ENCODE results near the gene GABRP.
"Not testable (repeated sequence)": the region's sequence is repeated elsewhere in the genome, so short reads cannot be mapped to it uniquely, and the experiment has no call there.

The GABRP gene

DNA sequence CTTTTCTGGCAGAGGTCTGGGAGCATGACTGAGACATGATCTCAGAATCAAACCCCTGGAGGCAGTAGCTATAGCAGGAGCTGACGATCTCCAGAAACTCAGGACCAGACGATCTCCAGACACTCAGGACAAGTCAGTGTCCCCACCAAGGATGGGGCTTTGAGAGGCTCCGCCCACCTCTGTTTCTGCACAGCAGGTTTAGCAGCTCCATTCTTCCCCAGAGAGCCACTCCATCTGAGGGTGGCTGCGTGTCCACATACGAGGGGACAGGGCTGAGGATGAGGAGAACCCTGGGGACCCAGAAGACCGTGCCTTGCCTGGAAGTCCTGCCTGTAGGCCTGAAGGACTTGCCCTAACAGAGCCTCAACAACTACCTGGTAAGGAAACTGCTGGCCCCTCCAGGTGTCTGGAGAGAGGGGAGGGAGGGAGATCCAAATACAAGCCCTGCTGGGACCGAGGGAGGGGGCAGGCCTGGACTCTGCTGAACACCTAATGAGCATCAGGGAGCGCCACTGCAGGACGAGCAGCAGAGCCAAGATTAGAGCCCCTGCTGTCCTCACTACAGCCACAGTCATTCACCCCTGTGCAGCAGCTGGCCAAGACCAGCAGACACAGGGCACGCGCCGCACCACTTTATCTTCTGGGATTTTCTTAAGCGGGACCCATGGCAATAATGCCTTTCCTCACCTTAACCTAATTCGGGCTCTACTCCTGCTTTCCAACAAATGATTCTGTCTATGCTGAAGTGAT, at the start of gene GABRP:
TSS of gene GABRP (plus strand) at position 228 of the 750 bp plus-strand sequence. CDS start 4,891 bp downstream, outside the sequence.
- no peak for DNase-seq (ENCODE audit: low read depth in 2 of 2)

GRCh38 chr5:170736966-170737365, 46.6 kb upstream of the GABRP start:
- DNase-seq (ENCODE audit: low read depth in 2 of 2) = no peak

DNA sequence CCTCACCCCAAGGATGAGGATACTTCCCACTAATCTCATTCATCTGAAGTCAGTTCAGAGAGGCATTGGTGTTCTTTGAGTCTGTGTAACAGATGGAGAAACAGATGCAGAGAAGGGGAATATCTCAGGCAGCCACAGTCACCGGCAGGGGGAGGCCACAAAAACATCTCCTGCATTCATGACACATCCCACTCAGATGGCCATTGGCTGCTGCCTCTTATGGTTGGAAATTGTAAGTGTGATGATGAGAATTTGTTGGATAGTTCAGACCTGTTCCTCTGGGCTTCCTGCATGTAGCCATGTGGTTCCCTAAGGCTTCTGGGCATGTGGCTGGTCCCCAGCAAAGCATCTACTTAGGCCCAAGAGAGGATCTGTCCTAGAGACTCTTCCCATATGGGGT, 45.9 kb upstream of the GABRP start:
- no peak for DNase-seq (ENCODE audit: low read depth in 2 of 2)

- DNase-seq (ENCODE audit: low read depth in 2 of 2) = no peak
Observed at GRCh38 chr5:170738840-170739239, 44.7 kb upstream of the GABRP start.

GRCh38 chr5:170739446-170739845, 44.1 kb upstream of the GABRP start:
- no peak for DNase-seq (ENCODE audit: low read depth in 2 of 2)

GRCh38 chr5:170740551-170741205, 42.8 kb upstream of the GABRP start:
- DNase-seq (ENCODE audit: low read depth in 2 of 2) = no peak

- DNase-seq (ENCODE audit: low read depth in 2 of 2) = no peak
Observed at GRCh38 chr5:170741801-170742200, 41.7 kb upstream of the GABRP start.

DNA sequence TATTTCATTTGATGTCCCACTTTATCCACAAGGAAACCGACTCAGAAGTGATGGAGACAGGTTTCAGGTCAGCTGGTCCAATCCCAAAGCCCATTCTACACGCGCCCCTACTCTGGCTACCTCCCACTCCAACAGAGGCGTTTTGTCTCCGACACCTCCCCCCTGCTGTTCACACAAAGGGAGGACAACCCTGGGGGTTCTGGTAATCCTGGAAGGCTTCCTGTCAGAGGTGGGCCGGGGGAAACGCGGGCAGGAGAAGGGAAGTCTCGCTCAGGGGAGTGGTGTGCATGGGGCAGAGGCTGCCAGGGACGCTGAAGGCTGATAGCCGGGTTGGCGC, 39.7 kb upstream of the GABRP start:
- DNase-seq (ENCODE audit: low read depth in 2 of 2) = no peak

GRCh38 chr5:170745481-170746071, 37.9 kb upstream of the GABRP start:
- no peak for DNase-seq (ENCODE audit: low read depth in 2 of 2)

GRCh38 chr5:170746075-170746960, 37.2 kb upstream of the GABRP start:
- DNase-seq (ENCODE audit: low read depth in 2 of 2) = no peak

DNA sequence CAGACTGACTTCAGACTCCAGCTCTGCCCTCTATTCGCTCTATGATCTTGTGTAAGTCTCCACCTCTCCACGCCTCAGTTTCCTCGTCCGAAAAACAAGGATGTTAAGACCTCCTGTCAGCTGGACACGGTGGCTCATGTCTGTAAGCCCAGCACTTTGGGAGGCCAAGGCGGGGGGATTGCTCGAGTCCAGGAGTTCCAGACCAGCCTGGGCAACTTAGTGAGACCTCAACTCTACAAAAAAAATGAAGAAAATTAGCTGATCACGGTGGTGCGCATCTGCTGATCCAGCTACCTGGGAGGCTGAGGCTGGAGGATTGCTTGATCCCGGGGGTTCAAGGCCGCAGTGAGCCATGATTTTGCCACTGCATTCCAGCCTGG, 36.6 kb upstream of the GABRP start:
- DNase-seq (ENCODE audit: low read depth in 2 of 2) = no peak

DNA sequence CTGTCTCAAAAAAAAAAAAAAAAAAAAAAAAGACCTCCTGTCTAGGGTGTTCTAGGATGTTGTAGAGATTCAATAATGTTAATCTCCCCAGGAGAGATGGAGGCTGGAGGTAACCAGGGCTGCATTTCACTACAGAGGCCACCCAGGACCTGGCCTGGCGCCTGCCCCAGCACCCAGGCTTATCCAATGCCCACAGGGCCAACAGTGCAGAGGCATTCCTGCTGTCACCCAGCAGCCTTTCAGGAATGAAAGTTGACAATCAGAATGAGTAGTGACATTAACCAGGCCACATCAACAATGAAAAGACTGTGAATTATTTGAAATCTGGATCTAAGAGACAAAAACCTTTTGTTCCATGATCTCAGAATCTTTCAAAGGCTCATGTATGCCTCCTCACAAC, 36.2 kb upstream of the GABRP start:
- no peak for DNase-seq (ENCODE audit: low read depth in 2 of 2)

DNA sequence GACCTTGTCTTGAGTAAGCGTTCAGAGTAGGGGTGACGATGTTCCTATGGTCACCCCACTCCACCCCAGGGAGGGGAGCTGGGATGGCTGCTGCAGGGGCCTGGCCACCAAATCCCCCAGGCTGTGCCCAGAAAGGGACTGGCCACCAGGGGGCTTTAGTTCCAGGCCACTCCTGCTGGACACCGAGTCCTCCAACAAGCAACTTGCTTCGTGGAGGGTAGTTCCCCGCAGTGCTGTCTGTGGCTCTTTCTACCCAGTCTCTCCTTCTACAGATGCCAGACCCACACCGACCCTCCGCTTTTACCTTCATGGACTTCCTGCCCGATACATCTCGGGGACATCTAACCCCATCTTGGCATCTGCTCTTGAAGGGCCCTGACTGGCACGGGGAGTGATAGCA, 35.7 kb upstream of the GABRP start:
- DNase-seq (ENCODE audit: low read depth in 2 of 2) = no peak

DNA sequence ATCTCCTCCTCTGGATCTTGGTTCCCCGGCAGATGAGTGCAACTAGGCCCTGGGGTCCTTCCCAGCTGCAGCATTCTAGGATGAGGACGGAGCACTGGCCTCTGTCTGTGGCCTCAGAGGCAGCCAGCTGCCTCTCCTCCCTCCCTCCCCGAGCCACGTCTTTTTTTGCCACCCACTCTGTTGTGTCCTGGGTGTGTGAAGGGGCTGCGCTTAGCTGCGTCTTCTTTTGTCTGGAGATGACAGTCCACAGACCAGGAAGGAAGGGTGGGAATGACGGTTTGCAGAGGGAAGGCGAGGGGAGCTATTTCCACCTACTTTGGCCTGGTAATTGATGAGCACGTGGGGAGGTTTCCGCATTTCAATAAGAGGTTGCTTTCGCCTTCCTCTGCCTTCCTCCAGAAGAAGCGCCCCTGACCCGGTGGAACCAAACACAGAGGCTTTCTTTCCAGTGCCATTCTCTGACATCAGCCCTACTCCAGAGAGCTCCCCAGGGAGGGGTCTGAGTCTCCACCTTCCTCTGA, 34.5 kb upstream of the GABRP start:
- no peak for DNase-seq (ENCODE audit: low read depth in 2 of 2)

- no peak for DNase-seq (ENCODE audit: low read depth in 2 of 2)
Observed at GRCh38 chr5:170749911-170750431, 33.6 kb upstream of the GABRP start.

DNA sequence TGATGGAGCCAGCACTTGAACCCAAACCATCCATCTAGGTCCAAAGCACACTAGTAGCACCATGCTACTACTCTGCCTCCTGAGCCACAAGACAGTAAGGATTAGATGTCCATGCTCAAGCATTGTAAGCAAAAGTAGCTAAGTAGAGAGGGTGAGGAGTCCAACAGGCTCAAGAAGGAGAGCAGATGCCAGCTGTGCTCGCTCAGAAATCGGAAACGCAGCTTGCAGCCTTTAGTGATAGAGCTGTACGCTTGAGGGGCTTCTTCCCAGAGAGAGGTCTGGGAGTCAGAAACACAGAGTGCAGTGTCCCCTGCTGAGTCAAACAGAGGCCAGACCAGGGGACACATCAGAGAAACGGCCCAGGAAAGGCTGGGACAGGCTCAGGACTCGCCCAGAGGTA, 32.7 kb upstream of the GABRP start:
- no peak for DNase-seq (ENCODE audit: low read depth in 2 of 2)

DNA sequence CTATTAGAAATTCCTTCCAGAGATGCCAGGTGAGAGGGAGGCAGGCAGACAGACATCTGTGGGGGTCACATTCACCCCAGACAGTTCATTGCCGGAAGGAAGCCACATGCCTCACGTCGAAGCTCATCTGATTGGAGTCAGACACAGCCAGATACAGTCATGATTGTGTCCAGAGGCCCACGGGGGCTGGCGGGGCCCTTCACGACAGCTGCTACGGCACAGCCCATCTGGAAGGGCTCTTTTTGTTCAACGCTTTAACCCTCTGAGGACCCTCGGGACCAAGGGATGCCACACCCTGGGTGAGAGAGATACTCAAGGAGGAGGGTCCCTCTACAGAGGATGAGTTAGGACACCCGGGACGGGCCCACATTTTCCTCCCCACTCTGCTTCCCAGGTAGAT, 31.9 kb upstream of the GABRP start:
- DNase-seq (ENCODE audit: low read depth in 2 of 2) = no peak

- no peak for DNase-seq (ENCODE audit: low read depth in 2 of 2)
Observed at GRCh38 chr5:170752257-170753215, 31.0 kb upstream of the GABRP start.

DNA sequence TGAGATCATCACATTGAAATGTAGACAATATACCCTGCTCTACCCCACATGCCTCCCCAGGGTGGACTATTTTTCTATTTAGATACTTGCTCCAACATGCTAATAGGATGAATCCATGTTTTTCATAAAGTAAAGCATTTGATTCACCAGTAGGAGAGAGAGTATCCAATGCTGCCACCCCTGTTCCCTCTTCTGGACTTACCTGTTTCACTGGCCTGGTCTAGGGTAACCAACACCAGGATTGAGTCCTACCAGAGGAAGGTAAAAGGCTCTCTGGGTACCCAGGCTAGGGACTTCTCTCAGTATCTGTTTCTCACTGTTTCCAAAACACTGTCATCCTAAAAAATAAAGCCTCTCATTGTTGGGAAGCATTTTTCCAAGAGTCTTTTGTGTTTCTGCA, 30.2 kb upstream of the GABRP start:
- DNase-seq (ENCODE audit: low read depth in 2 of 2) = no peak

GRCh38 chr5:170754508-170754907, 29.0 kb upstream of the GABRP start:
- not testable (repeated sequence) for DNase-seq (ENCODE audit: low read depth in 2 of 2)
